Measurements from ENCODE around the gene SYS1. TPM values are rescaled to one million over a fixed set of nuclear protein-coding genes. Genes with fewer than 3 reads are reported as not detected.

Gene SYS1
- total and polyA plus RNA-seq, 3 donors from 2014 or later = 20.0 to 34.6 (median 33.1) TPM

GRCh38 chr20:45413479-45413878, 50.5 kb downstream of the SYS1 start:
- peaks cover 6% of the 10 kb centered on the region for H3K4me1 ChIP-seq
- DNase-seq = no peak
- WGBS, 2 donors = 80 to 83% methylated on average over 3 of the region's 3 CpGs
- no peaks in the 10 kb centered on the region for H3K27me3 ChIP-seq
- intact Hi-C loops (cut with DNase I; ENCODE audit: low total_unique reads) = no loop called here
- no peak overlapping the region for H3K27ac ChIP-seq
- H3K9me3 ChIP-seq = no peaks in the 10 kb centered on the region
- no peaks in the 10 kb centered on the region for H3K36me3 ChIP-seq (ENCODE audit: low read depth, missing control alignments)
- no peak for TF ChIP-seq POLR2A (IDR thresholded peaks at IDR 0.05)
- TF ChIP-seq, protein P1, sequence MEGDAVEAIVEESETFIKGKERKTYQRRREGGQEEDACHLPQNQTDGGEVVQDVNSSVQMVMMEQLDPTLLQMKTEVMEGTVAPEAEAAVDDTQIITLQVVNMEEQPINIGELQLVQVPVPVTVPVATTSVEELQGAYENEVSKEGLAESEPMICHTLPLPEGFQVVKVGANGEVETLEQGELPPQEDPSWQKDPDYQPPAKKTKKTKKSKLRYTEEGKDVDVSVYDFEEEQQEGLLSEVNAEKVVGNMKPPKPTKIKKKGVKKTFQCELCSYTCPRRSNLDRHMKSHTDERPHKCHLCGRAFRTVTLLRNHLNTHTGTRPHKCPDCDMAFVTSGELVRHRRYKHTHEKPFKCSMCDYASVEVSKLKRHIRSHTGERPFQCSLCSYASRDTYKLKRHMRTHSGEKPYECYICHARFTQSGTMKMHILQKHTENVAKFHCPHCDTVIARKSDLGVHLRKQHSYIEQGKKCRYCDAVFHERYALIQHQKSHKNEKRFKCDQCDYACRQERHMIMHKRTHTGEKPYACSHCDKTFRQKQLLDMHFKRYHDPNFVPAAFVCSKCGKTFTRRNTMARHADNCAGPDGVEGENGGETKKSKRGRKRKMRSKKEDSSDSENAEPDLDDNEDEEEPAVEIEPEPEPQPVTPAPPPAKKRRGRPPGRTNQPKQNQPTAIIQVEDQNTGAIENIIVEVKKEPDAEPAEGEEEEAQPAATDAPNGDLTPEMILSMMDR (IDR thresholded peaks at IDR 0.05) = no peak
- H3K4me3 ChIP-seq = no peak overlapping the region

GRCh38 chr20:45415822-45416637, 53.1 kb downstream of the SYS1 start, which contains the start of gene PIGT:
Gene PIGT, plus strand, starts transcription at chr20:45416141. Its CDS starts 16 bp downstream, at chr20:45416157.
- Histone ChIP-seq H3K27ac (peak within 1 kb of the TSS; percentile 15 to 78), H3K27me3 (no peaks in the 10 kb centered on the region), H3K4me3 (peak within 1 kb of the TSS; percentile 85 to 92), H3K9me3 (no peaks in the 10 kb centered on the region), H3K4me1 (peaks cover 6% of the 10 kb centered on the region), H3K36me3 (ENCODE audit: low read depth, missing control alignments) (no peaks in the 10 kb centered on the region)
- peak; percentile 14 for TF ChIP-seq POLR2A (IDR thresholded peaks at IDR 0.05)
- TF ChIP-seq, protein P1 (IDR thresholded peaks at IDR 0.05) = no peak
- DNase-seq = peak; percentile 93
- intact Hi-C loops (cut with DNase I; ENCODE audit: low total_unique reads) = no loop called here
- 0 to 1% methylated on average over 10 to 52 of the region's 52 CpGs for WGBS, 2 donors

- no peaks in the 10 kb centered on the region for H3K9me3 ChIP-seq
- no peak overlapping the region for H3K27ac ChIP-seq
- no peaks in the 10 kb centered on the region for H3K36me3 ChIP-seq (ENCODE audit: low read depth, missing control alignments)
- no peak for DNase-seq
- H3K4me1 ChIP-seq = peaks cover 6% of the 10 kb centered on the region
- H3K27me3 ChIP-seq = no peaks in the 10 kb centered on the region
- WGBS, 2 donors = 53 to 75% methylated on average over 2 of the region's 2 CpGs
- intact Hi-C loops (cut with DNase I; ENCODE audit: low total_unique reads) = no loop called here
- no peak for TF ChIP-seq POLR2A (IDR thresholded peaks at IDR 0.05)
- TF ChIP-seq, protein P1 (IDR thresholded peaks at IDR 0.05) = no peak
- peak overlapping the region in 1 of 2 donors; percentile 85 for H3K4me3 ChIP-seq
Observed at GRCh38 chr20:45416917-45417316, 54.0 kb downstream of the SYS1 start.

Other genes starting within 250 kb of the SYS1 start
- 1 to 10 TPM in 1 of 2 donors, under 1 TPM in 1; 0.87 to 1.4 TPM for gene WFDC5, start 248.0 kb upstream of the SYS1 start, total RNA-seq
- 2.1 TPM for gene WFDC5, start 248.0 kb upstream of the SYS1 start, polyA plus RNA-seq (ENCODE audit: insufficient read depth, low read depth, low replicate concordance)
- gene WFDC12, start 238.7 kb upstream of the SYS1 start, total RNA-seq = not detected
- not detected for gene WFDC12, start 238.7 kb upstream of the SYS1 start, polyA plus RNA-seq (ENCODE audit: insufficient read depth, low read depth, low replicate concordance)
- gene PI3, start 188.3 kb upstream of the SYS1 start, total RNA-seq = 1 to 10 TPM in 1 of 2 donors, not detected in 1; 1.2 TPM
- gene PI3, start 188.3 kb upstream of the SYS1 start, polyA plus RNA-seq (ENCODE audit: insufficient read depth, low read depth, low replicate concordance) = 0.94 TPM
- gene SEMG1, start 156.1 kb upstream of the SYS1 start, total RNA-seq = not detected
- gene SEMG1, start 156.1 kb upstream of the SYS1 start, polyA plus RNA-seq (ENCODE audit: insufficient read depth, low read depth, low replicate concordance) = not detected
- not detected for gene SEMG2, start 141.8 kb upstream of the SYS1 start, total RNA-seq
- gene SEMG2, start 141.8 kb upstream of the SYS1 start, polyA plus RNA-seq (ENCODE audit: insufficient read depth, low read depth, low replicate concordance) = not detected
- gene SLPI, start 108.6 kb upstream of the SYS1 start, total RNA-seq = 1 to 10 TPM; 6.9 to 8.2 TPM
- gene SLPI, start 108.6 kb upstream of the SYS1 start, polyA plus RNA-seq (ENCODE audit: insufficient read depth, low read depth, low replicate concordance) = 104 TPM
- gene RBPJL, start 56.3 kb upstream of the SYS1 start, total RNA-seq = 1 to 10 TPM in 1 of 2 donors, under 1 TPM in 1; 0.43 to 1.1 TPM
- 0.26 TPM for gene RBPJL, start 56.3 kb upstream of the SYS1 start, polyA plus RNA-seq (ENCODE audit: insufficient read depth, low read depth, low replicate concordance)
- gene MATN4, start 54.9 kb upstream of the SYS1 start, total RNA-seq = 1 to 10 TPM; 2.8 to 3.5 TPM
- 1.1 TPM for gene MATN4, start 54.9 kb upstream of the SYS1 start, polyA plus RNA-seq (ENCODE audit: insufficient read depth, low read depth, low replicate concordance)
- 100 to 1,000 TPM; 191 to 234 TPM for gene SDC4, start 14.7 kb upstream of the SYS1 start, total RNA-seq
- 124 TPM for gene SDC4, start 14.7 kb upstream of the SYS1 start, polyA plus RNA-seq (ENCODE audit: insufficient read depth, low read depth, low replicate concordance)
- gene TP53TG5, start 15.2 kb downstream of the SYS1 start, total RNA-seq = 10 to 100 TPM in 1 of 2 donors, 1 to 10 TPM in 1; 6.4 to 12.3 TPM
- gene TP53TG5, start 15.2 kb downstream of the SYS1 start, polyA plus RNA-seq (ENCODE audit: insufficient read depth, low read depth, low replicate concordance) = 28.2 TPM
- 10 to 100 TPM in 1 of 2 donors, 1 to 10 TPM in 1; 7.9 to 10.0 TPM for gene DBNDD2, start 45.1 kb downstream of the SYS1 start, total RNA-seq
- 39.3 TPM for gene DBNDD2, start 45.1 kb downstream of the SYS1 start, polyA plus RNA-seq (ENCODE audit: insufficient read depth, low read depth, low replicate concordance)
- 100 to 1,000 TPM; 115 to 140 TPM for gene PIGT, start 53.0 kb downstream of the SYS1 start, total RNA-seq
- 137 TPM for gene PIGT, start 53.0 kb downstream of the SYS1 start, polyA plus RNA-seq (ENCODE audit: insufficient read depth, low read depth, low replicate concordance)
- 10 to 100 TPM in 1 of 2 donors, 1 to 10 TPM in 1; 6.1 to 32.0 TPM for gene WFDC2, start 106.6 kb downstream of the SYS1 start, total RNA-seq
- 37.6 TPM for gene WFDC2, start 106.6 kb downstream of the SYS1 start, polyA plus RNA-seq (ENCODE audit: insufficient read depth, low read depth, low replicate concordance)
- gene SPINT3, start 152.5 kb downstream of the SYS1 start, total RNA-seq = not detected
- gene SPINT3, start 152.5 kb downstream of the SYS1 start, polyA plus RNA-seq (ENCODE audit: insufficient read depth, low read depth, low replicate concordance) = not detected
- gene WFDC6, start 176.3 kb downstream of the SYS1 start, total RNA-seq = 10 to 100 TPM; 75.6 to 83.3 TPM
- gene WFDC6, start 176.3 kb downstream of the SYS1 start, polyA plus RNA-seq (ENCODE audit: insufficient read depth, low read depth, low replicate concordance) = 24.9 TPM
- gene EPPIN, start 184.2 kb downstream of the SYS1 start, total RNA-seq = 100 to 1,000 TPM; 185 to 222 TPM
- gene EPPIN, start 184.2 kb downstream of the SYS1 start, polyA plus RNA-seq (ENCODE audit: insufficient read depth, low read depth, low replicate concordance) = 251 TPM
- not detected for gene WFDC8, start 216.1 kb downstream of the SYS1 start, total RNA-seq
- gene WFDC8, start 216.1 kb downstream of the SYS1 start, polyA plus RNA-seq (ENCODE audit: insufficient read depth, low read depth, low replicate concordance) = not detected